Measurements from ENCODE around the gene PRTG. TPM values are rescaled to one million over a fixed set of nuclear protein-coding genes. Genes with fewer than 3 reads are reported as not detected.
A peak's percentile ranks its signal among the peaks of the same experiment; 100 is the strongest.

PRTG gene
- total RNA-seq, 1 donor from 2014 or later, result 8.6 TPM

GRCh38 chr15:55784286-55784685 lies 41.3 kb upstream of the PRTG start:
- no peak overlapping the region for H3K27ac ChIP-seq
- ATAC-seq, result no peak

GRCh38 chr15:55782901-55783300 lies 39.9 kb upstream of the PRTG start:
- H3K4me1 ChIP-seq, result no peaks in the 10 kb centered on the region
- no peak for ATAC-seq
- H3K27ac ChIP-seq, result no peak overlapping the region
- no peak for TF ChIP-seq CTCF (IDR thresholded peaks at IDR 0.05)
- no peaks in the 10 kb centered on the region for H3K27me3 ChIP-seq
- intact Hi-C loops (cut with DNase I), result no loop called here
- no peak for DNase-seq
- no peaks in the 10 kb centered on the region for H3K36me3 ChIP-seq
- no peak overlapping the region for H3K4me3 ChIP-seq
- H3K9me3 ChIP-seq, result no peaks in the 10 kb centered on the region

More at GRCh38 chr15:55784286-55784685, 41.3 kb upstream of the PRTG start:
- intact Hi-C loops (cut with DNase I), result no loop called here
- Histone ChIP-seq H3K27me3 (no peaks in the 10 kb centered on the region), H3K4me3 (no peak overlapping the region), H3K9me3 (no peaks in the 10 kb centered on the region), H3K36me3 (no peaks in the 10 kb centered on the region), H3K4me1 (no peaks in the 10 kb centered on the region)
- no peak for TF ChIP-seq CTCF (IDR thresholded peaks at IDR 0.05)
- no peak for DNase-seq

GRCh38 chr15:55780292-55780691 lies 37.3 kb upstream of the PRTG start:
- intact Hi-C loops (cut with DNase I), result no loop called here
- no peak overlapping the region for H3K4me3 ChIP-seq
- H3K4me1 ChIP-seq, result no peaks in the 10 kb centered on the region
- DNase-seq, result no peak
- no peaks in the 10 kb centered on the region for H3K27me3 ChIP-seq
- H3K27ac ChIP-seq, result no peak overlapping the region
- no peak for TF ChIP-seq CTCF (IDR thresholded peaks at IDR 0.05)
- no peak for ATAC-seq
- H3K36me3 ChIP-seq, result no peaks in the 10 kb centered on the region
- no peaks in the 10 kb centered on the region for H3K9me3 ChIP-seq

GRCh38 chr15:55778932-55779331 lies 36.0 kb upstream of the PRTG start:
- Histone ChIP-seq H3K36me3 (no peaks in the 10 kb centered on the region), H3K4me1 (no peaks in the 10 kb centered on the region), H3K9me3 (no peaks in the 10 kb centered on the region), H3K27ac (no peak overlapping the region), H3K27me3 (no peaks in the 10 kb centered on the region), H3K4me3 (no peak overlapping the region)
- DNase-seq (no peak), ATAC-seq (no peak)
- TF ChIP-seq CTCF (IDR thresholded peaks at IDR 0.05), result no peak
- intact Hi-C loops (cut with DNase I), result no loop called here

- H3K36me3 ChIP-seq, result no peaks in the 10 kb centered on the region
- intact Hi-C loops (cut with DNase I), result no loop called here
- H3K9me3 ChIP-seq, result no peaks in the 10 kb centered on the region
- H3K4me1 ChIP-seq, result no peaks in the 10 kb centered on the region
- no peak for TF ChIP-seq CTCF (IDR thresholded peaks at IDR 0.05)
- no peaks in the 10 kb centered on the region for H3K27me3 ChIP-seq
- no peak overlapping the region for H3K27ac ChIP-seq
- no peak overlapping the region for H3K4me3 ChIP-seq
- DNase-seq, result no peak
- peak; percentile 71 for ATAC-seq
Observed at GRCh38 chr15:55775316-55775715, 32.4 kb upstream of the PRTG start.
